HG03457 (cell line): ENCODE measurements around the gene BAIAP3.

Experiments used
- ATAC-seq: cut with Tn5 transposase; IDR thresholded peaks from one replicate; pipeline ENCODE4 v1.9.1; 2021; ENCODE audit warnings: moderate number of reproducible peaks; ENCODE audit not compliant: unreplicated experiment

BAIAP3 gene

DNA sequence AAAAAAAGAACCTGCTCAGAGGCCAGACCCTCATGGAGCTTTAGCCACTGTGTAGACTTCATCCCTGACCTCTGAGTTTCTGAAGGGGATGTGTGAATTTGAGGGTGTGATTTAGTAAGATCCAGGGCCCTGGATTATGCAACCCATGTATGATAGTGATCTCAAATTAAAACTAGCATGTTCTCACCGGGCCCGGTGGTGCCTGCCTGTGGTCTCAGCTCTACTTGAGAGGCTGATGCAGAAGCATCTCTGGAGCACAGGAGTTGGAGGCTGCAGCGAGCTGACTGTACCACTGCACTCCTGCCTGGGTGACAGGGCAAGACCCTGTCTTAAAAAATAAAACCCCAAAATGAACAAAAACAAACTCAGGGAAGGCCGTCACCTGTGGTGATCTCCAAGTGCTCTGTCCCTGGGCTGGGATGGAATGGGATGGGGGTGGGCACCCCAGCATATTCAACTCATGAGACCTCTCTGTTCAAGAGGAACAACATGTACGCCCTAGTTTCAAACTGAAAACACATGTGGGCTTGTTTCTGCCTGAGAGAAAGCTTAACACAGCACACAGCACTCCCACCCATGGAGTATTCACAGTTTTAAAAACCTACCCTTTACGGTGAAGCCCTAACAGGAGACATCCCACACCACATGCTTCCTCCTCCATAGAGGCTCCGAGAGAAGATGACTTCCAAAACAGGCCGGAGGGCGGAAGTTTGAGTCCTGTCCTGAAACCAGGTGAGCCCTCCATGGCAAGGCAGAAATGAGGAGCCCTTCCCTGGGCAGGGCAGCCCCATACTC is 48.4 kb downstream of the BAIAP3 start:
- ATAC-seq = no peak

GRCh38 chr16:1383556-1383955 is 50.1 kb downstream of the BAIAP3 start:
- no peak for ATAC-seq

DNA sequence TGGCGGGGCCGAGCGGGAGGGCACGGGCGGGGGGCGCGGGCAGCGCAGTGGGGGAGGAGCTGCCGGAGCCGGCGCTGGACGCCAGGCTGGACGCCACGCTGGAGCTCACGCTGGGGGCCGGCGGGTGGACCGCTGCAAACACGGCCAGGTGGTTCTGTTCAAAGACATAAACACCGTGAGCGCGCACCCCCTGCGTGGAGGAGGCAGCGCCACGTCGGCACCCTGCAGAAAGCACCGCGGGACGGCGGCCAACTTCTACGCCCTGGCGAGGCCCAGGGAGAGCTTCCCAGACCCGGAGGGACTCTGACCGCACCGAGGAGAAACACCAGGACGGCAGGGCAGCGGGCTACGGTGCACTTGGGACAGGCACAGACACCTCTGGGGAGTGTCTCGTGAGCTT is 51.8 kb downstream of the BAIAP3 start:
- ATAC-seq = no peak

DNA sequence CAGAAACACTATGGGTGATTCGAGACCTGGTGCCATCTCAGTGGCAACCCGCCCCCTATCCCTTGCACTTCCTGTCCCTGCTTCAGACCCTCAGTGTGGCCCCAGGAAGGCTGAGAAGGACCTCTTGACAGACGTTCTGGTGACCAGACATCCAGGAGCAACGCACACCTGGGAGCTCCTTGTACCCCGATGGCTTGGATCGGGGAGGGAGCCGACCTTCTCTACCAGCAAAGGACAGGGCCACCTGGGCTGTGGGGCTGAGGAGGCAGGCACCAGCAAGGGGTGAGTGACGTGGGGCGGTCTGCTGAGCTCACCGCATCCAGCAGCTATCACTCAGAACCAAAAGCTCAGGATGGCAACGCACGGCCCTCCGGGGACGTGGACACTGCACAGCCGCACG is 53.9 kb downstream of the BAIAP3 start:
- ATAC-seq = no peak

DNA sequence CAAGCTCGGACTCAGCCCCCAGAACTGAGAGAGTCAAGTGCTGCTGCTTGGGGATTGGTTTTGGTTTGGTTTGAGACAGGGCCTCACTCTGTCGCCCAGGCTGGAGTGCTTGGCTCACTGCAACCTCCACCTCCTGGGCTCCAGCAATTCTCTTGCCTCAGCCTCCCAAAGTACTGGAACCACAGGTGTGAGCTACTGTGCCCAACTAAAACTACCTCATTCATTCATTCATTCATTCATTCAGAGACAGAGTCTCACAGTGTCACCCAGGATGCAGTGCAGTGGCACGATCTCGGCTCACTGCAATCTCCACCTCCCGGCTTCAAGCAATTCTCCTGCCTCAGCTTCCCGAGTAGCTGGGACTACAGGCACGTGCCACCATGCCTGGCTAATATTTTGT is 56.3 kb downstream of the BAIAP3 start:
- ATAC-seq = no peak

DNA sequence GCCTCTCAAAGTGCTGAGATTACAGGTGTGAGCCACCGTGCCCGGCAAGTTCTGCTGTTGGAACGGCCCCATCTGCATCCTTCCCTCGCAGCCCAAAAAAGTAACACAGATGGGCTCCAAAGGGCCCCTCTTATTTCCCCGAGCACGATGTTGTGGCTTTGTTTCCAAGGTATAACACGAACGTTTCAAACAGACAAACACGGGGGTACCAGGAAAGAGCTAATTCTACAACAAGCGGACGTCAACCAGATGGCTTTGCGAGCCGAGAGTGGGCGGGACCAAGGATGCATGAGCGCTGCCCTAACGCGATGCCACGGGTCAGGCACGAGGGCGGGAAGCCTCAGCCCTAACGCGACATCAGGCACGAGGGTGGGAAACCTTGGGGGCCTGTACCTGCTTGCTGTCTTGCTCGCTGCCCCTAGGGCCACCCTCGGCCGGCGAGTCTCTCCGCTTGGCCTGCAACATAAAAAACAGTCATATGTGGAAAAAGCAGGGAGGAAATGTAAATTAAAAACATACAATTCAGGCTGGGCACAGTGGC is 56.9 kb downstream of the BAIAP3 start:
- no peak for ATAC-seq

- ATAC-seq = no peak
Observed at GRCh38 chr16:1392826-1393225, 59.4 kb downstream of the BAIAP3 start.

GRCh38 chr16:1393613-1394176 is 60.2 kb downstream of the BAIAP3 start:
- no peak for ATAC-seq

DNA sequence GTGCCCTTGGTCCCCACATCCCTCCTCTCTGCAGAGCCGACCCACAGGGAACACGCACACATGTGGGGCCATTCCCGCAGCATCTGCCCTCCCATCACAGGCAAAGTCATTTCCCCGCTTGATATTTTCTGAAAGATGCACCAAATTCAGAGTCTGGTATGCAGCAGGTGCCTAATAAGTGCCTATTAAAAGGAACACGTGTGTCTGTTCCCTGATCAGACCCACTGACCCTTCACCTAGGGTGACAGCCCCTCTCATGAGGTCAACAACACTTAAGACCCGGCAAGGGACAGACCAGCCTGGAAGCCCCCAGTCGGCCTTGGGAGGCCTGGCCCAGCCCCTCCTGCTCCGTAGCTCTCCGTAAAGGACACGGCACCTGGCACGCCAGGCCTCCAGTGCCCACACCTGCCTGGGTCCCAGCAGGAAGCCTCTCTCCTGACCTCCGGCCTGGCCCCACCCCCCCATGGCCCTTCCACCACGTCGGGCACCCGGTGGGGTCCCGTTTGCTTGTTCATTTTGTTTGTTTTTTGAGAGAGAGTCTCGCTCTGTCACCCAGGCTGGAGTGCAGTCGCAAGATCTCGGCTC is 61.0 kb downstream of the BAIAP3 start:
- ATAC-seq = no peak

GRCh38 chr16:1395444-1396031 is 62.1 kb downstream of the BAIAP3 start:
- no peak for ATAC-seq

DNA sequence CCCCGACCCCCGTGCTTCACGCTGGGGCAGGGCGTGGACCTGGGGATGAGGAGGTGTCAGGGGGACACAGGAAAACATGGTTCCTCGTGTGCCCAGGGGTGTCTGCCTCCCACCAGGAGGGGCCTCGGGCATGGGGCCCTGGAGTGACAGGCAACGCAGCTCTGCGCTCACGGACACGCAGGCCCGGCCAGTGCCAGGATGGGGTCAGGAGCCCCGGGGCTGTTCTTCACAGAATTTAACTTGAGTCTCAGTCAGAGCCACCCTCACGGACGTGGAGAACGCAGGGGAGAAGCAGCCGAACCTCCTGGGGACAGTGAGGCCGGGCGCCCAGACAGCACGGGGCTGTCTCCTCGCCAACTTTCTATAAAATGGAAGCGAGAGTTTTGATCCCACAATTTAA is 64.3 kb downstream of the BAIAP3 start:
- ATAC-seq = no peak

DNA sequence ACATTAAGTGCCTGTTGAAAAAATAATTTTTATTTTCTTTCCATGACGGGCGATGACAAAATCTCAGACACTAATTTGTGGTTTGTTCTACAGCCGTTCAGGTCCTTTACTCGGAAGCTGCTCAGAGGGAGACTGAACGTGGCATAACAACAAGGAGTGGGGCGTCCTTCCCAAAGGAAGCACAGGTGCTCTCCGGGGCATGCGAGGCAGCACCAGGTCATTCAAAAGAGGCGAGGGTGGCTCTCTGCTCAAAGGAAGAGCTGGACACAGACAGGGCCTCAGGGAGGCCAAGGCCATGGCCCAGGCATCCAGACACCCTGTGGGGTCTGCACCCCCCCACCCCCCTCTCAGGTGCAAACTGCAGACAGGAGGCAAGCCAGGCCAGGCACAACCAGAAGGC is 64.9 kb downstream of the BAIAP3 start:
- ATAC-seq = no peak
